Stimulated activated naive CD8-positive, alpha-beta T cell treated with anti-CD3 and anti-CD28 coated beads, Interleukin-15, amount 100 ng/mL, for 72 hours (primary cell): ENCODE measurements around the gene LPCAT2.
"Not testable (repeated sequence)": the region's sequence is repeated elsewhere in the genome, so short reads cannot be mapped to it uniquely, and the experiment has no call there.

Experiments
- ATAC-seq: fragments of 150-1000 bp; cut with Tn5 transposase; 2 replicates; pipeline ENCODE4 v1.10.0; 2021; ENCODE audit warnings: mild to moderate bottlenecking, moderate library complexity
- DNase-seq, 2 donors: peaks; one replicate each; pipeline ENCODE4 v3.0.0; 2021 to 2022
- H3K27ac Mint-ChIP-seq, 2 donors: one replicate each; pipeline ENCODE4 v1.8.0; 2022; ENCODE audit warnings: mild to moderate bottlenecking in 2 of 2, mixed read lengths in 2 of 2, moderate library complexity in 2 of 2
- H3K27me3 Mint-ChIP-seq: one replicate; pipeline ENCODE4 v1.8.0; 2022; ENCODE audit warnings: mixed read lengths
- H3K4me1 Mint-ChIP-seq: one replicate; pipeline ENCODE4 v1.8.0; 2022; ENCODE audit warnings: mild to moderate bottlenecking, mixed read lengths
- H3K4me3 Mint-ChIP-seq, 2 donors: one replicate each; pipeline ENCODE4 v1.8.0; 2022; ENCODE audit warnings: mild to moderate bottlenecking in 2 of 2, mixed read lengths in 2 of 2, moderate library complexity in 1 of 2
- H3K9me3 Mint-ChIP-seq, 2 donors: one replicate each; pipeline ENCODE4 v1.8.0; 2022; ENCODE audit warnings: mixed read lengths in 2 of 2

LPCAT2 gene

GRCh38 chr16:55572439-55572838 is 63.6 kb downstream of the LPCAT2 start:
- H3K4me3 Mint-ChIP-seq: no peak overlapping the region
- peak overlapping the region in 1 of 2 donors; percentile 20 for H3K27ac Mint-ChIP-seq
- ATAC-seq (no peak), DNase-seq (no peak)
- H3K9me3 Mint-ChIP-seq: no peaks in the 10 kb centered on the region
- H3K4me1 Mint-ChIP-seq: no peaks in the 10 kb centered on the region
- H3K27me3 Mint-ChIP-seq: no peaks in the 10 kb centered on the region

GRCh38 chr16:55574811-55575210 is 65.9 kb downstream of the LPCAT2 start:
- no peaks in the 10 kb centered on the region for H3K27me3 Mint-ChIP-seq

GRCh38 chr16:55575496-55575895 is 66.6 kb downstream of the LPCAT2 start:
- no peaks in the 10 kb centered on the region for H3K9me3 Mint-ChIP-seq
- H3K4me3 Mint-ChIP-seq: no peak overlapping the region
- H3K27me3 Mint-ChIP-seq: no peaks in the 10 kb centered on the region

More at GRCh38 chr16:55574811-55575210, 65.9 kb downstream of the LPCAT2 start:
- no peak for ATAC-seq
- Mint-ChIP-seq H3K9me3 (no peaks in the 10 kb centered on the region), H3K4me1 (no peaks in the 10 kb centered on the region), H3K27ac (no peak overlapping the region), H3K4me3 (no peak overlapping the region)
- no peak for DNase-seq

GRCh38 chr16:55576384-55576783 is 67.5 kb downstream of the LPCAT2 start:
- Mint-ChIP-seq H3K27ac (no peak overlapping the region), H3K27me3 (no peaks in the 10 kb centered on the region), H3K4me1 (no peaks in the 10 kb centered on the region), H3K9me3 (no peaks in the 10 kb centered on the region), H3K4me3 (no peak overlapping the region)
- ATAC-seq (no peak), DNase-seq (no peak)

More at GRCh38 chr16:55575496-55575895, 66.6 kb downstream of the LPCAT2 start:
- DNase-seq: no peak
- ATAC-seq: no peak
- H3K27ac Mint-ChIP-seq: no peak overlapping the region
- H3K4me1 Mint-ChIP-seq: no peaks in the 10 kb centered on the region

- no peaks in the 10 kb centered on the region for H3K27me3 Mint-ChIP-seq
- ATAC-seq (no peak), DNase-seq (no peak)
- H3K4me1 Mint-ChIP-seq: no peaks in the 10 kb centered on the region
- H3K9me3 Mint-ChIP-seq: no peaks in the 10 kb centered on the region
- no peak overlapping the region for H3K27ac Mint-ChIP-seq
- H3K4me3 Mint-ChIP-seq: no peak overlapping the region
These were observed 69.0 kb downstream of the LPCAT2 start for GRCh38 chr16:55577887-55578286.

GRCh38 chr16:55585631-55586030 is 76.8 kb downstream of the LPCAT2 start:
- DNase-seq: no peak
- no peaks in the 10 kb centered on the region for H3K4me1 Mint-ChIP-seq
- H3K4me3 Mint-ChIP-seq: no peak overlapping the region
- no peaks in the 10 kb centered on the region for H3K9me3 Mint-ChIP-seq
- no peak for ATAC-seq
- H3K27ac Mint-ChIP-seq: no peak overlapping the region
- no peaks in the 10 kb centered on the region for H3K27me3 Mint-ChIP-seq

- Mint-ChIP-seq H3K9me3 (no peaks in the 10 kb centered on the region), H3K4me3 (no peak overlapping the region), H3K27ac (no peak overlapping the region), H3K4me1 (no peaks in the 10 kb centered on the region), H3K27me3 (peaks cover 8% of the 10 kb centered on the region)
- ATAC-seq (no peak), DNase-seq (no peak)
These were observed 79.9 kb downstream of the LPCAT2 start for GRCh38 chr16:55588799-55589198.

GRCh38 chr16:55592306-55592705 is 83.4 kb downstream of the LPCAT2 start:
- Mint-ChIP-seq H3K9me3 (no peaks in the 10 kb centered on the region), H3K27me3 (peaks cover 24% of the 10 kb centered on the region), H3K27ac (no peak overlapping the region), H3K4me1 (no peaks in the 10 kb centered on the region), H3K4me3 (no peak overlapping the region)
- ATAC-seq: no peak
- DNase-seq: no peak

- Mint-ChIP-seq H3K27me3 (peaks cover 18% of the 10 kb centered on the region), H3K9me3 (peaks cover 5 to 7% of the 10 kb centered on the region in 2 donors), H3K4me1 (no peaks in the 10 kb centered on the region), H3K4me3 (no peak overlapping the region), H3K27ac (no peak overlapping the region)
- DNase-seq (no peak), ATAC-seq (no peak)
These were observed 89.1 kb downstream of the LPCAT2 start for GRCh38 chr16:55597928-55598327.

- H3K4me3 Mint-ChIP-seq: no peak overlapping the region
- H3K9me3 Mint-ChIP-seq: peaks cover 7 to 9% of the 10 kb centered on the region in 2 donors
- no peak overlapping the region for H3K27ac Mint-ChIP-seq
- H3K27me3 Mint-ChIP-seq: peaks cover 3% of the 10 kb centered on the region
- ATAC-seq (no peak), DNase-seq (no peak)
- no peaks in the 10 kb centered on the region for H3K4me1 Mint-ChIP-seq
These were observed 97.0 kb downstream of the LPCAT2 start for GRCh38 chr16:55605754-55606336.

GRCh38 chr16:55613613-55614335 is 104.9 kb downstream of the LPCAT2 start:
- H3K4me1 Mint-ChIP-seq: no peaks in the 10 kb centered on the region
- no peak overlapping the region for H3K27ac Mint-ChIP-seq
- peaks cover 21% of the 10 kb centered on the region for H3K27me3 Mint-ChIP-seq
- DNase-seq (no peak), ATAC-seq (no peak)
- H3K9me3 Mint-ChIP-seq: peaks cover 7% of the 10 kb centered on the region in 2 donors
- H3K4me3 Mint-ChIP-seq: no peak overlapping the region

- ATAC-seq (no peak), DNase-seq (no peak)
- peaks cover 5 to 7% of the 10 kb centered on the region in 2 donors for H3K9me3 Mint-ChIP-seq
- no peaks in the 10 kb centered on the region for H3K4me1 Mint-ChIP-seq
- H3K4me3 Mint-ChIP-seq: no peak overlapping the region
- peak overlapping the region in 1 of 2 donors; percentile 63 for H3K27ac Mint-ChIP-seq
- H3K27me3 Mint-ChIP-seq: peaks cover 21% of the 10 kb centered on the region
These were observed 106.2 kb downstream of the LPCAT2 start for GRCh38 chr16:55615071-55615470.

GRCh38 chr16:55615670-55616069 is 106.8 kb downstream of the LPCAT2 start:
- H3K4me1 Mint-ChIP-seq, H3K9me3 Mint-ChIP-seq, ATAC-seq, H3K4me3 Mint-ChIP-seq, DNase-seq, H3K27ac Mint-ChIP-seq: not testable (repeated sequence)
- peaks cover 20% of the 10 kb centered on the region for H3K27me3 Mint-ChIP-seq

GRCh38 chr16:55621771-55622170 is 112.9 kb downstream of the LPCAT2 start:
- no peak for ATAC-seq
- Mint-ChIP-seq H3K4me1 (no peaks in the 10 kb centered on the region), H3K27me3 (peaks cover 11% of the 10 kb centered on the region), H3K9me3 (peaks cover under 1 to 2% of the 10 kb centered on the region in 2 donors), H3K27ac (no peak overlapping the region), H3K4me3 (no peak overlapping the region)
- DNase-seq: no peak

- H3K4me3 Mint-ChIP-seq: no peak overlapping the region
- H3K9me3 Mint-ChIP-seq: no peaks in the 10 kb centered on the region
- ATAC-seq (no peak), DNase-seq (no peak)
- no peaks in the 10 kb centered on the region for H3K4me1 Mint-ChIP-seq
- H3K27ac Mint-ChIP-seq: no peak overlapping the region
- peaks cover 10% of the 10 kb centered on the region for H3K27me3 Mint-ChIP-seq
These were observed 113.4 kb downstream of the LPCAT2 start for GRCh38 chr16:55622272-55622671.

- no peaks in the 10 kb centered on the region for H3K4me1 Mint-ChIP-seq
- H3K27me3 Mint-ChIP-seq: peaks cover 2% of the 10 kb centered on the region
- ATAC-seq: no peak
- H3K4me3 Mint-ChIP-seq: no peak overlapping the region
- no peak overlapping the region for H3K27ac Mint-ChIP-seq
- no peaks in the 10 kb centered on the region for H3K9me3 Mint-ChIP-seq
- no peak for DNase-seq
These were observed 114.2 kb downstream of the LPCAT2 start for GRCh38 chr16:55622930-55623561.
